ENCODE measurements around the gene NCKAP5.

The NCKAP5 gene

DNA sequence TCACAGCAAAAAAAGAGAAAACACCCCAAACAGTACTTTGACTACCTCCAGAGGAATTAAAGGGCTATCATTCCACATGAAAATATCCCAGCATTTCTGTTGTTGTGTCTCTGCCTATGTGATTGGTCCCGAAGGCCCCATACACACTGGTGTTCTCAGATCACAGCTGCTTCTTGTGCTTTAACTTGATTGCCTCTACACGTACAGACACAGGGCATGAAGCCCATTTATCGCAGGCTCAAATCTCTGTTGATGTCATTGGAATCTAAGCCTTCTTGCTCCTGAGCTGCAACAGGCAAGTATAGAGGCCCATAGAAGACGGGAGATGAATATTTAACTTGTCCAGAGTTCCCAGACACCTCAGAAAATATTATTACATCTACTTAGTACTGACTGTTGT is 405.2 kb downstream of the NCKAP5 start:
- no peak for DNase-seq (ENCODE audit: low read depth)
- no peak overlapping the region for H3K4me3 ChIP-seq (ENCODE audit: control insufficient read depth, low read depth, low read length)
- TF ChIP-seq CTCF (IDR thresholded peaks at IDR 0.05; ENCODE audit: control insufficient read depth, insufficient read depth, low read depth, low read length, missing control alignments) = no peak

DNA sequence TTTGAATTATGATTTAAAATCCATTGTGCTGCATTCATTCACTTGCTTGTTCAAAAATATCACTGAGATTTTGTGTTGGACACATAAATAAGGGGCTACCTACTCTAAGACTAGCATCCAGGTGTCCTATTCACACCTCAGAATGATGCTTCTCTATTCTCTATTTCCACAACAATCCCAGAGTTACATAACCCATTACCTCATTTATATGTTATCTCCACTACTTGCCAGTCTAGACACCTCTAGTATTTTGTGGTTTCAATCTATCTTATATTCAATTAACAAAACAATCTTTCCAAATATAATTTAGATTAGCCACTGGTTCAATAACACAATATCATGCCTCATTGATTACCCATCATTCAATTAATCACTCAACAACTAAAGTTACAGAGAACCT is 409.8 kb downstream of the NCKAP5 start:
- DNase-seq (ENCODE audit: low read depth) = no peak
- no peak for TF ChIP-seq CTCF (IDR thresholded peaks at IDR 0.05; ENCODE audit: control insufficient read depth, insufficient read depth, low read depth, low read length, missing control alignments)

DNA sequence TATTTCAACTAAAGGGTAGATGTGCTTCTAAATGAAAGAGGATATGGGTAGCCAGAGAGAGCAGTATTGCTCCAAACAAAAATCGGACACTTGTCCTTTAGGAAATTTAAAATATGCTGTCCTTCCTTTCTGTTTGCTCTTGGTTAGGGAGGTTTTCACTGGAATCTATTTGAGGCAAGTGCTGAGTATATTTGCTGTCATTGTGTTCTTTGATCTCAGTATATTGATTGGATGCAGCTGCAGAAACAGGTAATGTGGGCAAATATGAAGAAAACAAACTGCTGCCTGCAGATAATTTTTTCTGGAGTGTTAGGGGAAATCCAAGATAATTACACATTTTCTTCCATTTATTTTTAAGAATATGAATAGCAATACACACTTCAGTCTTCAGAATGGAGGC is 410.2 kb downstream of the NCKAP5 start:
- no peak for TF ChIP-seq CTCF (IDR thresholded peaks at IDR 0.05; ENCODE audit: control insufficient read depth, insufficient read depth, low read depth, low read length, missing control alignments)
- DNase-seq (ENCODE audit: low read depth) = no peak
- no peak overlapping the region for H3K4me3 ChIP-seq (ENCODE audit: control insufficient read depth, low read depth, low read length)

More for the DNA sequence above, 409.8 kb downstream of the NCKAP5 start:
- H3K4me3 ChIP-seq (ENCODE audit: control insufficient read depth, low read depth, low read length) = no peak overlapping the region

DNA sequence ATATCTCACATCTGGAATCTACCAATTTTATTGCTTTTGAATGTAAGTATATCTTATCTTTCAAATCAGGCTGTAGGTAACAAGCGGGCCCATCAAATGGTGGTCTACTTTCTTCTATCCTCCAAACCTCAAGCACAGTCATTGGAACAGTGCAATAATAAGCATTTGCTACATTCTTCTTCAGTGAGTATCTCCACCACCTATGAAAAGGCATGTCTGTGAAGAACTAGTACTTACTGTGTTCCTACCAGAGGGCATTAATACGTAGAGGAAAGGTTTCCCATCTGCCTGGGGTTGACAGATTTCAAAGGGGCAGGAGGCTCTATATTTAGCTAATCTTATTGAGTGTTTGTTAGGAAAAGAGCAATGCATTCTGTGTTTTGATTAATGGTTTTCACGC is 411.1 kb downstream of the NCKAP5 start:
- TF ChIP-seq CTCF (IDR thresholded peaks at IDR 0.05; ENCODE audit: control insufficient read depth, insufficient read depth, low read depth, low read length, missing control alignments) = peak; percentile 5
- H3K4me3 ChIP-seq (ENCODE audit: control insufficient read depth, low read depth, low read length) = no peak overlapping the region
- DNase-seq (ENCODE audit: low read depth) = no peak

- TF ChIP-seq CTCF (IDR thresholded peaks at IDR 0.05; ENCODE audit: control insufficient read depth, insufficient read depth, low read depth, low read length, missing control alignments) = no peak
- DNase-seq (ENCODE audit: low read depth) = no peak
Measured at GRCh38 chr2:133152801-133153200, 415.5 kb downstream of the NCKAP5 start.

GRCh38 chr2:133148187-133148586 is 420.1 kb downstream of the NCKAP5 start:
- TF ChIP-seq CTCF (IDR thresholded peaks at IDR 0.05; ENCODE audit: control insufficient read depth, insufficient read depth, low read depth, low read length, missing control alignments) = no peak
- H3K4me3 ChIP-seq (ENCODE audit: control insufficient read depth, low read depth, low read length) = no peak overlapping the region
- DNase-seq (ENCODE audit: low read depth) = no peak

More at GRCh38 chr2:133152801-133153200, 415.5 kb downstream of the NCKAP5 start:
- no peak overlapping the region for H3K4me3 ChIP-seq (ENCODE audit: control insufficient read depth, low read depth, low read length)

DNA sequence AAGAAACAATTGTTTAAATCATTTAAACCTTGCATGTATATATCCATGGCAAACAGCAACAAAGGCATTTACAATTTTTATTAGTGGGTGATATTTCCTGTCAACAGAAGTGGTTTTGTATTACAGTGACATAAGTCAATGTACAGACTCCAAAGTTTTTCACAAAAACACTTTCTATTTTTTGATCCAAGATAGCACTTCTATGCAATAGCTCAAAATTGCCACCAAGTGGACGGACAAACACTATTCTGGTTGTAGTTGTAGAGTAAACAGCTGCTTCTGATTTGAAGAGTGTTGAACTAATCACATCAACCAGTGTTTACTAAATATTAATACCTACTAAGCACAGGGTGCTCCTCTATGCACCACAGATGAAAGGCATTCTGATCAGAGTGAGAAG is 421.4 kb downstream of the NCKAP5 start:
- DNase-seq (ENCODE audit: low read depth) = no peak
- peak; percentile 34 for TF ChIP-seq CTCF (IDR thresholded peaks at IDR 0.05; ENCODE audit: control insufficient read depth, insufficient read depth, low read depth, low read length, missing control alignments)
- H3K4me3 ChIP-seq (ENCODE audit: control insufficient read depth, low read depth, low read length) = no peak overlapping the region
